ENCODE results near the gene TRMT6. TPM values are rescaled to one million over a fixed set of nuclear protein-coding genes. Genes with fewer than 3 reads are reported as not detected.

TRMT6 gene
- total RNA-seq, 2 donors from 2014 or later: 7.5 to 10.9 TPM

GRCh38 chr20:5989539-5989938 is 39.2 kb upstream of the TRMT6 start:
- no peak for DNase-seq
- no peak overlapping the region for H3K4me3 ChIP-seq
- no peaks in the 10 kb centered on the region for H3K27me3 ChIP-seq
- no peak overlapping the region for H3K9ac ChIP-seq (ENCODE audit: low read depth in 2 of 2, low read length in 2 of 2)
- intact Hi-C loops (cut with DNase I): no loop called here
- TF ChIP-seq CTCF (IDR thresholded peaks at IDR 0.05): no peak
- H3K36me3 ChIP-seq: no peaks in the 10 kb centered on the region
- no peak overlapping the region for H3K27ac ChIP-seq
- no peaks in the 10 kb centered on the region for H3K4me1 ChIP-seq
- H3K9me3 ChIP-seq: no peaks in the 10 kb centered on the region

DNA sequence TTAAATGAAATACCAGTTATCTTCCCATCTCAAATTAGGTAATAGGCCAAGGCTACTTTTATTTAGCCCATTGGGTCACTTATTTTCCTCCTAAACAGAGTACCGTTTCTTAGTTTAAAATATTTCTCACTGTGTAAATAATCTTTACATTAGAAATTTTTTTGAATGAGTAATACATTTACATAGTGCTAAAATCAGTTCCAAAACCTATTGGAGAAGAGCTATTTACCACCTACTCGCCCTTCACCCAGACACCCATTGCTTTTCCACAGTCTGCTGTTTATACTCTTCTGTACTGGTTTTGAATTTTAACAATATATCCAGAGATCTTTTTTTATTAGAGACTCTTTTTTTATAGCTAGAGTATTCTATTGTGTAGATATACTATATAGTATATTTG is 37.0 kb upstream of the TRMT6 start:
- DNase-seq: no peak
- Histone ChIP-seq H3K9me3 (no peaks in the 10 kb centered on the region), H3K4me3 (no peak overlapping the region), H3K4me1 (no peaks in the 10 kb centered on the region), H3K27ac (no peak overlapping the region), H3K36me3 (no peaks in the 10 kb centered on the region), H3K27me3 (no peaks in the 10 kb centered on the region), H3K9ac (ENCODE audit: low read depth in 2 of 2, low read length in 2 of 2) (no peak overlapping the region)
- TF ChIP-seq CTCF (IDR thresholded peaks at IDR 0.05): no peak
- intact Hi-C loops (cut with DNase I): no loop called here

GRCh38 chr20:5980720-5981538 is 30.6 kb upstream of the TRMT6 start:
- intact Hi-C loops (cut with DNase I): no loop called here
- no peak for DNase-seq
- Histone ChIP-seq H3K4me1 (no peaks in the 10 kb centered on the region), H3K9me3 (no peaks in the 10 kb centered on the region), H3K4me3 (no peak overlapping the region), H3K27ac (peak overlapping the region; percentile 17), H3K9ac (ENCODE audit: low read depth in 2 of 2, low read length in 2 of 2) (no peak overlapping the region), H3K27me3 (no peaks in the 10 kb centered on the region), H3K36me3 (no peaks in the 10 kb centered on the region)
- TF ChIP-seq CTCF (IDR thresholded peaks at IDR 0.05): no peak

GRCh38 chr20:5979801-5980200 is 29.5 kb upstream of the TRMT6 start:
- Histone ChIP-seq H3K9me3 (no peaks in the 10 kb centered on the region), H3K4me1 (no peaks in the 10 kb centered on the region), H3K27me3 (no peaks in the 10 kb centered on the region), H3K36me3 (no peaks in the 10 kb centered on the region), H3K27ac (no peak overlapping the region), H3K4me3 (no peak overlapping the region), H3K9ac (ENCODE audit: low read depth in 2 of 2, low read length in 2 of 2) (no peak overlapping the region)
- DNase-seq: no peak
- intact Hi-C loops (cut with DNase I): no loop called here
- no peak for TF ChIP-seq CTCF (IDR thresholded peaks at IDR 0.05)

DNA sequence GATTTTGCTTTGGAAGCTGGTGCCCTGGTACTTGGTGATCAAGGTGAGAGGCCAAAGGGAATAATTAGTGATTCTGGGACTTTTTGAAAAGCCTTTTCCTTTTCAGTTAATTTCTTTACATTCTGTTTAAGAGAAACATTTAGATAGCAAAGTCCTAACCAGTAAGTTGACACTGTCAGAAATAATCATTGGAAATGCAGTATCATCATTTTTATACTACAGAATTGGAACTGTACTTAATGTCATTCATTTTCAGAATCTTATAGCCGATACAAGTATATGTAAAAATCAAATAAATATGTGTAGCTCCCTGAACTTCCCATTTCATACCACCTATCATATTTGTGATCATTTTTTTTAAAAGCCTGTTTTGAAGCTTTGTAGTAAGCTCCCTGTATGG is 27.6 kb upstream of the TRMT6 start:
- no peak overlapping the region for H3K4me3 ChIP-seq
- no peaks in the 10 kb centered on the region for H3K9me3 ChIP-seq
- H3K27ac ChIP-seq: no peak overlapping the region
- H3K27me3 ChIP-seq: no peaks in the 10 kb centered on the region
- intact Hi-C loops (cut with DNase I): no loop called here
- no peak overlapping the region for H3K9ac ChIP-seq (ENCODE audit: low read depth in 2 of 2, low read length in 2 of 2)
- no peak for DNase-seq
- no peaks in the 10 kb centered on the region for H3K36me3 ChIP-seq
- H3K4me1 ChIP-seq: no peaks in the 10 kb centered on the region
- TF ChIP-seq CTCF (IDR thresholded peaks at IDR 0.05): no peak
